ENCODE results near the gene DUSP16.

DNA sequence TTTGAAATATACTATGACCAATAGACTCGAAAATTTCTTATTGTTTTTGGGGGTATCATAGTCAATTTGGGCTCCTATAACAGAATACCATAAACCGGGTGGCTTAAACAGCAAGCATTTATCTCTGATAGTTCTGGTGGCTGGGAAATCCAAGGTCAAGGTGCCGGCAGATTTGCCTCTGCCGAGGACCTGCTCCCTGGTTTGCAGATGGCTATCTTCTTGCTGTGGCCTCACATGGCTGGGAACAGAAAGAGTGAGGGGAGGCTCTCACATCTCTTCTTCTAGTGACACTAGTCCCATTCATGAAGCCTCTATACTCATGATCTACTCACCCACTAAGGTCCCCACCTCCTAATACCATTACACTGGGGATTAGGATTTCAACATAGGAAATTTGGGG lies 135.1 kb downstream of the DUSP16 start:
- TF ChIP-seq POLR2AphosphoS5 (IDR thresholded peaks at IDR 0.05; ENCODE audit: low read depth, low read length) (no peak), POLR2A (IDR thresholded peaks at IDR 0.05; ENCODE audit: low read depth, low read length) (no peak)

All from GM12892 (cell line).